ENCODE results near the gene TMEM126B. TPM values are rescaled to one million over a fixed set of nuclear protein-coding genes. Genes with fewer than 3 reads are reported as not detected.
A peak's percentile ranks its signal among the peaks of the same experiment; 100 is the strongest.
"Not testable (repeated sequence)": the region's sequence is repeated elsewhere in the genome, so short reads cannot be mapped to it uniquely, and the experiment has no call there.

The TMEM126B gene
- total RNA-seq, 3 donors from 2014 or later (not counting 1 experiment from before 2014, with no cell fraction given) = 29.4 to 38.6 (median 31.2) TPM

GRCh38 chr11:85651118-85651517, 22.7 kb downstream of the TMEM126B start:
- ATAC-seq (no peak), DNase-seq (no peak)
- Histone ChIP-seq H3K4me1 (ENCODE audit: control insufficient read depth, insufficient read depth, low read length) (peaks cover 8% of the 10 kb centered on the region), H3K27ac (ENCODE audit: low read length) (no peak overlapping the region), H3K4me3 (ENCODE audit: low read length) (no peak overlapping the region), H3K36me3 (ENCODE audit: control insufficient read depth, insufficient read depth, low read length) (peaks cover 16% of the 10 kb centered on the region), H3K27me3 (ENCODE audit: control insufficient read depth, insufficient read depth, low read length) (no peaks in the 10 kb centered on the region), H3K9me3 (ENCODE audit: control insufficient read depth, insufficient read depth, low read length) (no peaks in the 10 kb centered on the region)
- no peak overlapping the region for H3K4me3 Mint-ChIP-seq
- TF ChIP-seq CTCF (IDR thresholded peaks at IDR 0.05) = no peak
- no peaks in the 10 kb centered on the region for H3K36me3 Mint-ChIP-seq
- H3K9me3 Mint-ChIP-seq = no peaks in the 10 kb centered on the region
- peak overlapping the region in 1 of 2 donors; percentile 98 for H3K27ac Mint-ChIP-seq
- 83% methylated on average over 1 of the region's 1 CpG for WGBS (ENCODE audit: insufficient coverage)
- peaks cover 31 to 39% of the 10 kb centered on the region in 2 donors for H3K4me1 Mint-ChIP-seq
- intact Hi-C loops (cut with micrococcal nuclease) = no loop called here
- no peaks in the 10 kb centered on the region for H3K27me3 Mint-ChIP-seq (ENCODE audit: low read depth in 2 of 2)

GRCh38 chr11:85652786-85653447, 24.5 kb downstream of the TMEM126B start:
- DNase-seq (no peak), ATAC-seq (no peak)
- no peaks in the 10 kb centered on the region for H3K36me3 Mint-ChIP-seq
- H3K4me1 ChIP-seq (ENCODE audit: control insufficient read depth, insufficient read depth, low read length) = peaks cover 4% of the 10 kb centered on the region
- H3K4me3 ChIP-seq (ENCODE audit: low read length) = no peak overlapping the region
- H3K27me3 Mint-ChIP-seq (ENCODE audit: low read depth in 2 of 2) = no peaks in the 10 kb centered on the region
- 36% methylated on average over 1 of the region's 3 CpGs for whole genome bisulfite sequencing (ENCODE audit: insufficient coverage)
- intact Hi-C loops (cut with micrococcal nuclease) = no loop called here
- H3K9me3 ChIP-seq (ENCODE audit: control insufficient read depth, insufficient read depth, low read length) = no peaks in the 10 kb centered on the region
- H3K27ac ChIP-seq (ENCODE audit: low read length) = no peak overlapping the region
- no peak for TF ChIP-seq CTCF (IDR thresholded peaks at IDR 0.05)
- peak overlapping the region; percentile 7 to 72 for H3K27ac Mint-ChIP-seq
- no peaks in the 10 kb centered on the region for H3K27me3 ChIP-seq (ENCODE audit: control insufficient read depth, insufficient read depth, low read length)
- no peak overlapping the region for H3K4me3 Mint-ChIP-seq
- H3K9me3 Mint-ChIP-seq = no peaks in the 10 kb centered on the region
- peaks cover 34% of the 10 kb centered on the region for H3K36me3 ChIP-seq (ENCODE audit: control insufficient read depth, insufficient read depth, low read length)
- peaks cover 25 to 28% of the 10 kb centered on the region in 2 donors for H3K4me1 Mint-ChIP-seq

- WGBS (ENCODE audit: insufficient coverage) = 100% methylated on average over 1 of the region's 4 CpGs
- H3K9me3 ChIP-seq (ENCODE audit: control insufficient read depth, insufficient read depth, low read length); H3K36me3 Mint-ChIP-seq; H3K4me3 Mint-ChIP-seq; H3K27me3 ChIP-seq (ENCODE audit: control insufficient read depth, insufficient read depth, low read length); H3K4me3 ChIP-seq (ENCODE audit: low read length); ATAC-seq; intact Hi-C loops (cut with micrococcal nuclease); DNase-seq; H3K27ac Mint-ChIP-seq; H3K27me3 Mint-ChIP-seq (ENCODE audit: low read depth in 2 of 2); H3K9me3 Mint-ChIP-seq; H3K4me1 ChIP-seq (ENCODE audit: control insufficient read depth, insufficient read depth, low read length); H3K27ac ChIP-seq (ENCODE audit: low read length): not testable (repeated sequence)
- H3K4me1 Mint-ChIP-seq = peaks cover 29 to 38% of the 10 kb centered on the region in 2 donors
- H3K36me3 ChIP-seq (ENCODE audit: control insufficient read depth, insufficient read depth, low read length) = peaks cover 47% of the 10 kb centered on the region
Measured at GRCh38 chr11:85654343-85654742, 25.9 kb downstream of the TMEM126B start.

- Histone ChIP-seq H3K9me3 (ENCODE audit: control insufficient read depth, insufficient read depth, low read length) (no peaks in the 10 kb centered on the region), H3K4me1 (ENCODE audit: control insufficient read depth, insufficient read depth, low read length) (peaks cover under 1% of the 10 kb centered on the region), H3K36me3 (ENCODE audit: control insufficient read depth, insufficient read depth, low read length) (peaks cover 67% of the 10 kb centered on the region), H3K27ac (ENCODE audit: low read length) (no peak overlapping the region), H3K27me3 (ENCODE audit: control insufficient read depth, insufficient read depth, low read length) (no peaks in the 10 kb centered on the region), H3K4me3 (ENCODE audit: low read length) (no peak overlapping the region)
- intact Hi-C loops (cut with micrococcal nuclease) = no loop called here
- no CpG with 5 or more reads among the region's 1 CpG for WGBS (ENCODE audit: insufficient coverage)
- ATAC-seq (no peak), DNase-seq (no peak)
- Mint-ChIP-seq H3K27me3 (ENCODE audit: low read depth in 2 of 2) (no peaks in the 10 kb centered on the region), H3K4me1 (peaks cover 46 to 56% of the 10 kb centered on the region in 2 donors), H3K27ac (peak overlapping the region in 1 of 2 donors; percentile 79), H3K9me3 (no peaks in the 10 kb centered on the region), H3K36me3 (peaks cover 7% of the 10 kb centered on the region), H3K4me3 (no peak overlapping the region)
- no peak for TF ChIP-seq CTCF (IDR thresholded peaks at IDR 0.05)
Measured at GRCh38 chr11:85656777-85657176, 28.4 kb downstream of the TMEM126B start.

Measured in natural killer cell (primary cell).